HepG2 (cell line): ENCODE measurements around the gene PYGO2. TPM values are rescaled to one million over a fixed set of nuclear protein-coding genes. Genes with fewer than 3 reads are reported as not detected.

Experiments used
- CBX2 ChIP-seq, 2 experiments: fragments of 200-600 bp in 1 of 2; sonication (generic); formaldehyde crosslinking in 1 of 2; IDR thresholded peaks; 2 replicates each; pipeline versions ENCODE4 v1.7.0 to v1.8.1; 2018 to 2022; ENCODE audit warnings: low read depth in 2 of 2, low read length in 1 of 2, mild to moderate bottlenecking in 1 of 2, missing genetic modification reagents in 1 of 2
- CEBPZ ChIP-seq: IDR thresholded peaks from 2 replicates; pipeline ENCODE4 v1.6.1; 2012; ENCODE audit warnings: low read length, improper control_type of control experiment
- GATAD2A ChIP-seq: IDR thresholded peaks from 2 replicates; pipeline ENCODE4 v1.6.1; 2016
- POGZ ChIP-seq: sonication (generic); formaldehyde crosslinking; IDR thresholded peaks from 2 replicates; pipeline ENCODE4 v1.4.0; 2020; ENCODE audit warnings: mild to moderate bottlenecking, missing genetic modification reagents
- POLR2AphosphoS2 ChIP-seq: IDR thresholded peaks from 2 replicates; pipeline ENCODE4 v1.6.1; 2011; ENCODE audit warnings: low read depth, low read length, improper control_type of control experiment
- RBFOX2 ChIP-seq: fragments of 200-400 bp; formaldehyde crosslinking; IDR thresholded peaks from 2 replicates; pipeline ENCODE4 v1.6.1; 2017; ENCODE audit warnings: low read depth, mild to moderate bottlenecking, low read length
- SIX4 ChIP-seq: sonication (generic); formaldehyde crosslinking; IDR thresholded peaks from 2 replicates; pipeline ENCODE4 v1.4.0; 2020; ENCODE audit warnings: missing genetic modification reagents
- SMARCC2 ChIP-seq: fragments of 450-650 bp; IDR thresholded peaks from 2 replicates; pipeline ENCODE4 v1.6.1; 2017; ENCODE audit warnings: antibody characterized with exemption, mild to moderate bottlenecking
- TFAP4 ChIP-seq: sonication (generic); IDR thresholded peaks from 2 replicates; pipeline ENCODE4 v1.6.1; 2016; ENCODE audit warnings: low read depth, borderline replicate concordance
- ZMAT3 ChIP-seq: sonication (generic); formaldehyde crosslinking; conservative IDR thresholded peaks from 2 replicates; pipeline ENCODE4 v1.7.0; 2021; ENCODE audit warnings: missing genetic modification reagents
- ZXDC ChIP-seq: sonication (generic); formaldehyde crosslinking; IDR thresholded peaks from 2 replicates; pipeline ENCODE4 v1.5.0; 2020; ENCODE audit warnings: mild to moderate bottlenecking, missing genetic modification reagents
- polyA plus RNA-seq, 8 experiments: library from polyadenylated mRNA; depleted of rRNA in 3 of 8; stranded (reverse) in 7 of 8; unstranded in 1 of 8; fragments of >200 nt; fragmentation: Illumina TruSeq in 4 of 8; extraction: Trizol in 4 of 8; gene quantifications; 2 replicates each; pipeline versions ENCODE4 v1.2.1 to v1.2.3, GENCODE V29; 2011 to 2016; ENCODE audit warnings: low read depth in 4 of 8, missing spikeins in 1 of 8, mixed read lengths in 1 of 8; ENCODE audit not compliant: insufficient read depth in 1 of 8
- total RNA-seq, 5 experiments: library from RNA; depleted of rRNA; stranded (reverse); fragments of >200 nt; fragmentation: Illumina TruSeq; extraction: Trizol; gene quantifications; 2 replicates each; pipeline ENCODE4 v1.2.3, GENCODE V29; 2016; ENCODE audit warnings: low read depth in 1 of 5
- TF ChIP-seq, protein P1 (sequence below): sonication (generic); formaldehyde crosslinking; IDR thresholded peaks from 2 replicates; pipeline ENCODE4 v1.5.0; 2020; ENCODE audit warnings: mild to moderate bottlenecking, missing genetic modification reagents
- TF ChIP-seq, protein P2 (sequence below): sonication (generic); formaldehyde crosslinking; conservative IDR thresholded peaks from 2 replicates; pipeline ENCODE4 v1.8.0; 2022; ENCODE audit warnings: mild to moderate bottlenecking, moderate library complexity, missing genetic modification reagents

Gene PYGO2
- total and polyA plus RNA-seq, 2 of the 13 experiments (the other 11 are each of a cell fraction or from before 2014, with no cell fraction given): 20.3 to 21.8 TPM

- TF ChIP-seq CEBPZ: peak; percentile 96
- no peak for TF ChIP-seq TFAP4
- TF ChIP-seq, protein P1, sequence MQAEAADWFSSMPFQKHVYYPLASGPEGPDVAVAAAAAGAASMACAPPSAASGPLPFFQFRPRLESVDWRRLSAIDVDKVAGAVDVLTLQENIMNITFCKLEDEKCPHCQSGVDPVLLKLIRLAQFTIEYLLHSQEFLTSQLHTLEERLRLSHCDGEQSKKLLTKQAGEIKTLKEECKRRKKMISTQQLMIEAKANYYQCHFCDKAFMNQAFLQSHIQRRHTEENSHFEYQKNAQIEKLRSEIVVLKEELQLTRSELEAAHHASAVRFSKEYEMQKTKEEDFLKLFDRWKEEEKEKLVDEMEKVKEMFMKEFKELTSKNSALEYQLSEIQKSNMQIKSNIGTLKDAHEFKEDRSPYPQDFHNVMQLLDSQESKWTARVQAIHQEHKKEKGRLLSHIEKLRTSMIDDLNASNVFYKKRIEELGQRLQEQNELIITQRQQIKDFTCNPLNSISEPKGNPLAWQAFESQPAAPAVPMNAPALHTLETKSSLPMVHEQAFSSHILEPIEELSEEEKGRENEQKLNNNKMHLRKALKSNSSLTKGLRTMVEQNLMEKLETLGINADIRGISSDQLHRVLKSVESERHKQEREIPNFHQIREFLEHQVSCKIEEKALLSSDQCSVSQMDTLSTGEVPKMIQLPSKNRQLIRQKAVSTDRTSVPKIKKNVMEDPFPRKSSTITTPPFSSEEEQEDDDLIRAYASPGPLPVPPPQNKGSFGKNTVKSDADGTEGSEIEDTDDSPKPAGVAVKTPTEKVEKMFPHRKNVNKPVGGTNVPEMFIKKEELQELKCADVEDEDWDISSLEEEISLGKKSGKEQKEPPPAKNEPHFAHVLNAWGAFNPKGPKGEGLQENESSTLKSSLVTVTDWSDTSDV: no peak
- no peak for TF ChIP-seq ZMAT3 (CRISPR knock-in tag)
- no peak; the same call in 1 of the 2 replicates for TF ChIP-seq GATAD2A (CRISPR knock-in tag)
- peak; percentile 55; the same call in 1 of the 2 replicates for TF ChIP-seq POGZ
- TF ChIP-seq ZXDC: no peak
- TF ChIP-seq, protein P2, sequence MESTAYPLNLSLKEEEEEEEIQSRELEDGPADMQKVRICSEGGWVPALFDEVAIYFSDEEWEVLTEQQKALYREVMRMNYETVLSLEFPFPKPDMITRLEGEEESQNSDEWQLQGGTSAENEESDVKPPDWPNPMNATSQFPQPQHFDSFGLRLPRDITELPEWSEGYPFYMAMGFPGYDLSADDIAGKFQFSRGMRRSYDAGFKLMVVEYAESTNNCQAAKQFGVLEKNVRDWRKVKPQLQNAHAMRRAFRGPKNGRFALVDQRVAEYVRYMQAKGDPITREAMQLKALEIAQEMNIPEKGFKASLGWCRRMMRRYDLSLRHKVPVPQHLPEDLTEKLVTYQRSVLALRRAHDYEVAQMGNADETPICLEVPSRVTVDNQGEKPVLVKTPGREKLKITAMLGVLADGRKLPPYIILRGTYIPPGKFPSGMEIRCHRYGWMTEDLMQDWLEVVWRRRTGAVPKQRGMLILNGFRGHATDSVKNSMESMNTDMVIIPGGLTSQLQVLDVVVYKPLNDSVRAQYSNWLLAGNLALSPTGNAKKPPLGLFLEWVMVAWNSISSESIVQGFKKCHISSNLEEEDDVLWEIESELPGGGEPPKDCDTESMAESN (CRISPR knock-in tag): 0 out of 2 replicates have a peak, but pooled peaks have one; percentile 53
- TF ChIP-seq SMARCC2: no peak
- no peak for TF ChIP-seq RBFOX2
- no peak for TF ChIP-seq CBX2 (IDR thresholded peaks at IDR 0.05; ENCODE audit: low read depth, low read length)
- TF ChIP-seq CBX2 (CRISPR knock-in tag; IDR thresholded peaks at IDR 0.05; ENCODE audit: low read depth): 0 out of 2 replicates have a peak, but pooled peaks have one; percentile 26
- no peak for TF ChIP-seq SIX4 (CRISPR knock-in tag)
- no peak for TF ChIP-seq POLR2AphosphoS2
These were observed 21.5 kb upstream of the PYGO2 start, which contains the start of gene FLAD1 (continued) for GRCh38 chr1:154982897-154983648.
